ENCODE results near the gene IFNA13. TPM values are rescaled to one million over a fixed set of nuclear protein-coding genes. Genes with fewer than 3 reads are reported as not detected.
"Not testable (repeated sequence)": the region's sequence is repeated elsewhere in the genome, so short reads cannot be mapped to it uniquely, and the experiment has no call there.

The IFNA13 gene
- polyA plus RNA-seq, 6 donors from 2014 or later = not detected

DNA sequence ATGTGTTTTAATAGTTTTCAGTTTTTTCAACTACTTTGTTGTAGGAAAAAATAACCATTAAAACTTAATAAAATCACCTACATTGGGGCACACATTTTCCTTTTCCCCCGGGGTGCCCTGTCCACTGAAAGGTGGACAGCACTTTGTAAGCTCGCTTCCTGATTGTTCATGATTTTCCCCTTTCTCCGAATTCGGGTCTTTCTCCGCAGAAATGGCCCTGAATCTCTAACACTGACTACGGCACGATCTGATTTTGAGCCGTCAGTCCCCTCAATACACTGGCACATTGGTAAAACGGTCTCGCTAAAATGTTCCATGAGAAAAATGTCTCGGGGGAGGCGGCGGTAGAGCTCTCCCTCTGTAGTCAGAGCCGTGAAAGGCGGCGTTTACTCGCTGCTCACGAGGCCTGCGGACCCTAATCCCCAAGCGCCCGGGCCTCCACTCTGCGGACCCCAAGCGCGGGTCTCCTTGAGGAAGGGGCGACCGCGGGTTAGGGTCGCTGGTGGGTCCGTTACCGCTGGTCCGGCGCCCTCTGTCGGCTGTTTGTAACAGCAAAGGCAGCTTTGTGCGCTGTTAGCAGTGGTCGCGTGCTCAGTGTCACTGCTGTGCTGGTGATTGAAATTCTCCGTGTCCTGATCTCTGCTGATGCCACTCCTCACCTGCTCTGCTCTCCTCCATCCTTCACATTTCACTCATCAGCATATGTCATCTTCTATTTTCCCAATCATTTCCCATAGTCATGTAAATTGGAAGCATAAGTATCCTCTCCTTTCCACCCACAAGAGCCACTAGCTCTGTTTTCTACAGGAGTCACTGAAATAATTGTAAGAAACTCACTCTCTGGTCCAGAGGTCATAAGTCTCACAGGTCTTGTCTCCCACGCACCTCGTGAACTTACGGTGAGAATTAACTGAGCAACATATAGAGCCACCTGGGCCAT lies 28.2 kb upstream of the IFNA13 start:
- H3K27ac Mint-ChIP-seq = peak overlapping the region in 1 of 6 donors; percentile 56
- peaks cover 12 to 19% (median 15%) of the 10 kb centered on the region in 3 donors for H3K4me1 Mint-ChIP-seq
- peak; percentile 63 to 75 for ATAC-seq (ENCODE audit: low read depth in 2 of 2)
- H3K4me3 Mint-ChIP-seq = peak overlapping the region in 7 of 8 donors; percentile 7 to 74 (median 66)
- peak; percentile 44 for DNase-seq
- peaks cover 0 to 3% of the 10 kb centered on the region in 2 donors for H3K36me3 Mint-ChIP-seq
- peaks cover 72 to 84% (median 80%) of the 10 kb centered on the region in 3 donors for H3K27me3 Mint-ChIP-seq
- peaks cover 0 to 6% (median 0%) of the 10 kb centered on the region in 7 donors for H3K9me3 Mint-ChIP-seq

DNA sequence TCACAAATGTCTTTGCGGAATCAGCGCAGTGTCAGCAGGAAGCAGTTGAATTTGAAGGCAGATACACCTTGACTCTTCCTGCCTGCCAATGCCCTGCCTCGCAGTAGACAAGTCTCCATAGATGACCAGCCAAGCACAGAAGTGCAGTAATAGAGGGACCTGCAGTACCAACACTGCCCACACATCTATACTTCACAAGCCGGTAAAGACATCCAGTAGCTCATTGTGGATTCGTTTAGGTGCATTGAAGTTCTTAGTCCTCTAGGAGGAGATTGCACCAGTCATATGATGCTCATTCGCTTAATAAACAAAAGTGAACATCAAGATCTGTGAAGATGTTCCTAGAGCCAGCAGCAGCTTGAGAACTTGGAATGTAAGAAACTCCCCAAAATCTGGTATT lies 24.4 kb upstream of the IFNA13 start:
- Mint-ChIP-seq H3K9me3 (peaks cover 0 to 3% (median 0%) of the 10 kb centered on the region in 7 donors), H3K27me3 (peaks cover 70 to 86% (median 80%) of the 10 kb centered on the region in 3 donors), H3K4me1 (peaks cover 10 to 13% (median 12%) of the 10 kb centered on the region in 3 donors), H3K27ac (no peak overlapping the region), H3K36me3 (no peaks in the 10 kb centered on the region), H3K4me3 (no peak overlapping the region)
- DNase-seq (no peak), ATAC-seq (ENCODE audit: low read depth in 2 of 2) (peak; percentile 78 to 90)

DNA sequence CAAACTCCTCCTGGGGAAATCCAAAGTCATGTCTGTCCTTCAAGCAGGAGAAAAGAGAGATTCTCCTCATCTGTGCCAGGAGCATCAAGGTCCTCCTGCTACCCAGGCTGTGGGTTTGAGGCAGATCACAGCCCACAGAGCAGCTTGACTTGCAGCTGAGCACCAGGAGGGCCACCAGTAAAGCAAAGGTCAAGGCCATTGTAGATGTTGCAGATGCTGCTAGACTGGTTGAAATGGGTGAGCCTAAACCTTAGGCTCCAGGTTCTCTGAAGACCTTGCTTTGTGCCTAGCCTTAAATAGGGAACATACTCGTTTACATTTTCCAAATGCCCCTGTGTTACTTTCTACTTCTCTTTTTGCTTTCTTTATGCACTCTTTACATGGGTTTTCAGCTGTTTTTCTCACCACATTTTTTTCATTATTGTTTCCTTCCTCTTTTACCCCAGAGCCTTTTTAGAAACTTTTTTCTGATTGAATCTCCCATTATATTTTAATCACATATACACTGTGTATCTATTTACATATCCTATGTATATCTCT lies 17.3 kb upstream of the IFNA13 start, which contains the start of gene IFNA2:
TSS of gene IFNA2 (minus strand) at position 268 of the 540 bp plus-strand sequence. CDS start at position 199, 69 bp downstream.
- DNase-seq = peak; percentile 57
- Mint-ChIP-seq H3K27ac (peak within 1 kb of the TSS in 3 of 6 donors; percentile 21 to 77 (median 63)), H3K4me3 (peak within 1 kb of the TSS in 4 of 8 donors; percentile 2 to 71 (median 60)), H3K36me3 (no peaks in the 10 kb centered on the region), H3K27me3 (peaks cover 38 to 48% (median 41%) of the 10 kb centered on the region in 3 donors), H3K4me1 (peaks cover 17 to 30% (median 22%) of the 10 kb centered on the region in 3 donors), H3K9me3 (peaks cover 0 to 13% (median 0%) of the 10 kb centered on the region in 7 donors)
- ATAC-seq (ENCODE audit: low read depth in 2 of 2) = peak; percentile 51 to 52

DNA sequence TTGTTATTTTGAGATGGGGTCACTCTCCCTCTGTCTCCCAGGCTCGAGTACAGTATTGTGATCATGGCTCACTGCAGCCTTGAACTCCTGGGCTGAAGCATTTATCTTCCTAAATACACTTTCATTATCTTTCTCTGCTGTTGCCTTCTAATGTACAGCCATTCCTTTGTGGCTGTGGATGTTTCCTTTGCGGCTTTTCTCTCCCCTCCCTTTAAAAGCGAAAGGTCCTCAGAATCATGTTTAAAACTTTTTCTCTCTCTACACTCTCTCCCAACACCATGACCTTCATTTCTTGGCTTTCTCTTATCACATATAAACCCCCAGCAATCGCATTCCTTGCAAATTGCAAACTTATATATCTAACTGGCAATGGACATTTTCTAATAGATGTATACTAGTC lies 15.8 kb upstream of the IFNA13 start:
- Mint-ChIP-seq H3K27me3 (peaks cover 33 to 36% (median 35%) of the 10 kb centered on the region in 3 donors), H3K27ac (peak overlapping the region in 1 of 6 donors; percentile 5), H3K36me3 (no peaks in the 10 kb centered on the region), H3K4me1 (peaks cover 17 to 31% (median 22%) of the 10 kb centered on the region in 3 donors), H3K9me3 (peaks cover 0 to 13% (median 0%) of the 10 kb centered on the region in 7 donors), H3K4me3 (peak overlapping the region in 1 of 8 donors; percentile 53)
- no peak for ATAC-seq (ENCODE audit: low read depth in 2 of 2)
- DNase-seq = no peak

GRCh38 chr9:21381448-21382339 lies 13.8 kb upstream of the IFNA13 start:
- peaks cover 17 to 32% (median 22%) of the 10 kb centered on the region in 3 donors for H3K4me1 Mint-ChIP-seq
- DNase-seq (peak; percentile 84), ATAC-seq (ENCODE audit: low read depth in 2 of 2) (peak; percentile 92 to 94)
- peaks cover 18 to 31% (median 28%) of the 10 kb centered on the region in 3 donors for H3K27me3 Mint-ChIP-seq
- peaks cover 0 to 13% (median 0%) of the 10 kb centered on the region in 7 donors for H3K9me3 Mint-ChIP-seq
- H3K36me3 Mint-ChIP-seq = no peaks in the 10 kb centered on the region
- peak overlapping the region in 6 of 8 donors; percentile 1 to 56 (median 42) for H3K4me3 Mint-ChIP-seq
- peak overlapping the region; percentile 16 to 93 (median 80) for H3K27ac Mint-ChIP-seq

- H3K4me3 Mint-ChIP-seq; H3K9me3 Mint-ChIP-seq; ATAC-seq (ENCODE audit: low read depth in 2 of 2); DNase-seq: not testable (repeated sequence)
- Mint-ChIP-seq H3K36me3 (peaks cover 0 to 11% of the 10 kb centered on the region in 2 donors), H3K4me1 (peaks cover 2 to 12% (median 5%) of the 10 kb centered on the region in 3 donors), H3K27ac (peak overlapping the region in 1 of 6 donors; percentile 65), H3K27me3 (peaks cover 39 to 56% (median 47%) of the 10 kb centered on the region in 3 donors)
Measured at GRCh38 chr9:21371467-21371866, 3.6 kb upstream of the IFNA13 start.

DNA sequence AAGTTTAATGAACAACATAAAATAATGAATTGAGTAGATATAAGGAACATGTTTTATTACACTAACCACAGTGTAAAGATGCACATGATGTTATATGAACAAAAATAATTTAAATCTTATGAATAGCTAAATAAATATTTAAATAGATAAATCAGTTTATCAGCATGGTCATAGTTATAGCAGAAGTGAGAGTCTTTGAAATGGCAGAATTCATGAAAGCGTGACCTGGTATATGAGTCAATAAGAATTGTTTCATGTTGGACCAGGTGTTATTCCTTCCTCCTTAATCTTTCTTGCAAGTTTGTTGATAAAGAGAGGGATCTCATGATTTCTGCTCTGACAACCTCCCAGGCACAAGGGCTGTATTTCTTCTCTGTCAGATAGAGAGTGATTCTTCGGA lies 688 bp downstream of the IFNA13 start:
- H3K36me3 Mint-ChIP-seq = not testable (repeated sequence)
- H3K27ac Mint-ChIP-seq = peak overlapping the region in 1 of 6 donors; percentile 33

DNA sequence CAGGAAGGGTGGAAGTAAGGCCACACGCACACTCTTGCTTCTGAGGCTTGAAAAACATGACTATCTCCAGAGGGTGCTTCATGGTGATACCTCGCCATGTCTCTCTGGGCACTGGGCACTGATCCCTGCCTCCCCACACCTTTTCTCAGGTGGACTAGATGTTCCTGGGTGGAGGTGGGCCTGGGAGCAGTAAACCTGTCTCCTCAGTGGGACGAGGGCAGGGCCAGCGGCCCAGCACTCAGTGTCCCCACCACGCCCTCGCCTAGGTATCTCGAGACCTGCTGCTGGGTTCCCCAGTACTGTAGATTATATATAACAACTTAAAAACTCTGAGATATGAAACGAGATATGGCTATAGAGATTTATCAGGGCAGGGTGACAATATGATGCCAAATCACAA lies 5.6 kb downstream of the IFNA13 start:
- H3K27ac Mint-ChIP-seq = no peak overlapping the region
- H3K4me3 Mint-ChIP-seq = no peak overlapping the region
- H3K27me3 Mint-ChIP-seq = peaks cover 30 to 42% (median 36%) of the 10 kb centered on the region in 3 donors
- peaks cover 12 to 17% (median 16%) of the 10 kb centered on the region in 3 donors for H3K4me1 Mint-ChIP-seq
- peaks cover 0 to 2% (median 0%) of the 10 kb centered on the region in 7 donors for H3K9me3 Mint-ChIP-seq
- DNase-seq = no peak
- H3K36me3 Mint-ChIP-seq = no peaks in the 10 kb centered on the region
- ATAC-seq (ENCODE audit: low read depth in 2 of 2) = no peak

More for the DNA sequence above, 688 bp downstream of the IFNA13 start:
- H3K4me3 Mint-ChIP-seq, H3K9me3 Mint-ChIP-seq: not testable (repeated sequence)
- ATAC-seq (ENCODE audit: low read depth in 2 of 2) (peak; percentile 89), DNase-seq (peak; percentile 19)
- Mint-ChIP-seq H3K4me1 (peaks cover 3 to 13% (median 7%) of the 10 kb centered on the region in 3 donors), H3K27me3 (peaks cover 47 to 67% (median 51%) of the 10 kb centered on the region in 3 donors)

GRCh38 chr9:21357479-21358460 lies 10.1 kb downstream of the IFNA13 start:
- H3K9me3 Mint-ChIP-seq = peaks cover 4 to 9% (median 5%) of the 10 kb centered on the region in 7 donors
- H3K36me3 Mint-ChIP-seq = peaks cover 0 to 8% of the 10 kb centered on the region in 2 donors
- H3K27ac Mint-ChIP-seq = no peak overlapping the region
- H3K27me3 Mint-ChIP-seq = peaks cover 14 to 23% (median 18%) of the 10 kb centered on the region in 3 donors
- H3K4me3 Mint-ChIP-seq = no peak overlapping the region
- peak; percentile 64 to 71 for ATAC-seq (ENCODE audit: low read depth in 2 of 2)
- peak; percentile 15 for DNase-seq
- peaks cover 9 to 12% (median 10%) of the 10 kb centered on the region in 3 donors for H3K4me1 Mint-ChIP-seq

DNA sequence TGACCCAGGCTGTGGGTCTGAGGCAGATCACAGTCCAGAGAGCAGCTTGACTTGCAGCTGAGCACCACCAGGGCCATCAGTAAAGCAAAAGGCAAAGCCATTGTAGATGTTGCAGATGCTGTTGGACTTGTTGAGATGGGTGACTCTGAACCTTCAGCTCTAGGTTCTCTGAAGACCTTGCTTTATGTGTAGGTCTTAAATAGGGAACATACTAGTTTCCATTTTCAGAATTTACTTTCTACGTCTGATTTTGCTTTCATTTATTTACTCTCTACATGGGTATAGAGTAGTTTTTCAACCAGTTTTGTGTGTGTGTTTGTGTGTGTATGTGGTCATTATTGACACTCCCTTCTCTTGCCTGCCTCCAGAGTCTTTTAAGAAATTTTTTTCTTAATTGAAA lies 17.1 kb downstream of the IFNA13 start, which contains the start of gene IFNA6:
TSS of gene IFNA6 (minus strand) at position 101 of the 400 bp plus-strand sequence. CDS start at position 101, 0 bp downstream.
- peaks cover 4 to 9% (median 5%) of the 10 kb centered on the region in 7 donors for H3K9me3 Mint-ChIP-seq
- DNase-seq (no peak), ATAC-seq (ENCODE audit: low read depth in 2 of 2) (no peak)
- H3K27ac Mint-ChIP-seq = no peak within 1 kb of the TSS
- H3K4me3 Mint-ChIP-seq = no peak within 1 kb of the TSS
- peaks cover 0 to 8% of the 10 kb centered on the region in 2 donors for H3K36me3 Mint-ChIP-seq
- no peaks in the 10 kb centered on the region for H3K4me1 Mint-ChIP-seq
- peaks cover 34 to 41% (median 40%) of the 10 kb centered on the region in 3 donors for H3K27me3 Mint-ChIP-seq

DNA sequence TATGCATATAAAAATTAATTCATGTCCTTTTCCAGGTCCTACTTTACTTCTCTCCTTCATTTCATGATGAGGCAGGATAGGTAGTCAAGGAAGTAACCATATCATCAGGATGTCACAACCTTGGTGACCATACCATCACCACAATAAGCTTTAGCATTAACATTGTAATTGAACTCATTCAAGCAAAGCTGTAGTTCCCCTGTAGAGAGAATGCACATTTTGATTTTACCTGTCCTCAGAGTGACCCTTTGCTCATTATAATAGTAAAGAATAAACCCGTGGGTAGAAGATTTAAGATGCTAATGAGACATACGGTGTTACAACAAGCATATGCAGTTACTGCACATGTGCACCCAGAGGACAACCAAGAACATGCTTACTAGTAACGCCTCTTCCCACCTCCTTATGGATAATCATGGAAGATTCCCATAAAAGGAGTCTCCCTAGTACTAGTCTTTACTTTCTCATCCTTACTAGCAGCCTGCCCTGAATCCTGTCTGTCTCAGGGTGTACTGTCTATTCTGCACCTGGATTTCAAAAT lies 19.4 kb downstream of the IFNA13 start:
- H3K27me3 Mint-ChIP-seq = peaks cover 33 to 52% (median 49%) of the 10 kb centered on the region in 3 donors
- no peak for DNase-seq
- ATAC-seq (ENCODE audit: low read depth in 2 of 2) = no peak
- H3K9me3 Mint-ChIP-seq = peaks cover 0 to 3% (median 0%) of the 10 kb centered on the region in 7 donors
- H3K4me1 Mint-ChIP-seq = peaks cover 0 to 7% (median 5%) of the 10 kb centered on the region in 3 donors
- H3K4me3 Mint-ChIP-seq = no peak overlapping the region
- no peak overlapping the region for H3K27ac Mint-ChIP-seq
- H3K36me3 Mint-ChIP-seq = no peaks in the 10 kb centered on the region

Measured in naive B cell (primary cell).